HG02970 (cell line): ENCODE data around the gene GDI1.

Experiments used
- ATAC-seq: cut with Tn5 transposase; IDR thresholded peaks from one replicate; pipeline ENCODE4 v1.9.1; 2021; ENCODE audit warnings: mild to moderate bottlenecking, moderate library complexity, moderate number of reproducible peaks; ENCODE audit not compliant: unreplicated experiment, low FRiP score

The GDI1 gene

GRCh38 chrX:154436374-154436982, 476 bp upstream of the GDI1 start:
- ATAC-seq: peak; percentile 26

- no peak for ATAC-seq
These were observed 1.3 kb downstream of the GDI1 start for GRCh38 chrX:154437971-154438893.

- no peak for ATAC-seq
These were observed 2.9 kb downstream of the GDI1 start for GRCh38 chrX:154439841-154440240.

GRCh38 chrX:154440623-154441357, 3.8 kb downstream of the GDI1 start:
- ATAC-seq: no peak

- ATAC-seq: no peak
These were observed 4.6 kb downstream of the GDI1 start for GRCh38 chrX:154441564-154441963.

GRCh38 chrX:154441984-154442707, 5.2 kb downstream of the GDI1 start:
- no peak for ATAC-seq

- no peak for ATAC-seq
These were observed 6.5 kb downstream of the GDI1 start for GRCh38 chrX:154443479-154443910.

GRCh38 chrX:154443992-154444754, 7.2 kb downstream of the GDI1 start, which contains the start of gene FAM50A:
TSS of gene FAM50A (plus strand) at chrX:154444141. CDS start at chrX:154444236, 95 bp downstream.
- no peak for ATAC-seq

- ATAC-seq: no peak
These were observed 7.8 kb downstream of the GDI1 start for GRCh38 chrX:154444755-154445246.

GRCh38 chrX:154445776-154446175, 8.8 kb downstream of the GDI1 start:
- ATAC-seq: no peak

GRCh38 chrX:154446430-154446829, 9.5 kb downstream of the GDI1 start:
- ATAC-seq: no peak

GRCh38 chrX:154448484-154448883, 11.5 kb downstream of the GDI1 start:
- ATAC-seq: no peak

- ATAC-seq: no peak
These were observed 12.7 kb downstream of the GDI1 start for GRCh38 chrX:154449618-154450017.

- no peak for ATAC-seq
These were observed 13.4 kb downstream of the GDI1 start for GRCh38 chrX:154450312-154450711.

- ATAC-seq: no peak
These were observed 15.9 kb downstream of the GDI1 start for GRCh38 chrX:154452823-154453222.

- ATAC-seq: peak; percentile 31
These were observed 20.6 kb downstream of the GDI1 start for GRCh38 chrX:154457491-154458115.

- peak; percentile 43 for ATAC-seq
These were observed 21.4 kb downstream of the GDI1 start, which contains the start of gene PLXNA3 for GRCh38 chrX:154458116-154458953. TSS of gene PLXNA3 (plus strand) at chrX:154458281. CDS start at chrX:154460184, 1,903 bp downstream.
